HG03460 (cell line): ENCODE data around the gene IPCEF1.

Experiments
- ATAC-seq: cut with Tn5 transposase; IDR thresholded peaks from one replicate; pipeline ENCODE4 v1.9.1; 2021; ENCODE audit not compliant: unreplicated experiment

The IPCEF1 gene

DNA sequence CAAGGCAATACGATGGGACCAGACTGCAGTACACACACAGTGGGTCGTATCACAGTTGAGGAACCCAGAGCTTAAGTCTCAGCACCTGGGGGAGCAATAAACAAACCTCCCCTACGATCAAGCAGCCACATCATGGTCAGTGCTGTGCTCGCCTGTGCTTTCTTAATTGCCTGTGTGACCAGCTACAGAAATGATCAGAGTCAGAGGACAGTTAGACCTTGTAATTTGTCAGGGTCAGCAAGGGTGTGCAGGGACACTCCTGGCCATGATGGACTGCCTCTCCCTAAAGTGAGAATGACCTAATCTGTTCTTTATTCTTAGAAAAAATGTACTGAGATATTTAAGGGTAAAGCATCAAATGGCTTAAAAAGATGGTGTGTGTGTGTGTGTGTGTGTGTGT, 239.1 kb downstream of the IPCEF1 start:
- ATAC-seq = no peak

- ATAC-seq = no peak
These were observed 243.2 kb downstream of the IPCEF1 start for GRCh38 chr6:154113392-154113791.

DNA sequence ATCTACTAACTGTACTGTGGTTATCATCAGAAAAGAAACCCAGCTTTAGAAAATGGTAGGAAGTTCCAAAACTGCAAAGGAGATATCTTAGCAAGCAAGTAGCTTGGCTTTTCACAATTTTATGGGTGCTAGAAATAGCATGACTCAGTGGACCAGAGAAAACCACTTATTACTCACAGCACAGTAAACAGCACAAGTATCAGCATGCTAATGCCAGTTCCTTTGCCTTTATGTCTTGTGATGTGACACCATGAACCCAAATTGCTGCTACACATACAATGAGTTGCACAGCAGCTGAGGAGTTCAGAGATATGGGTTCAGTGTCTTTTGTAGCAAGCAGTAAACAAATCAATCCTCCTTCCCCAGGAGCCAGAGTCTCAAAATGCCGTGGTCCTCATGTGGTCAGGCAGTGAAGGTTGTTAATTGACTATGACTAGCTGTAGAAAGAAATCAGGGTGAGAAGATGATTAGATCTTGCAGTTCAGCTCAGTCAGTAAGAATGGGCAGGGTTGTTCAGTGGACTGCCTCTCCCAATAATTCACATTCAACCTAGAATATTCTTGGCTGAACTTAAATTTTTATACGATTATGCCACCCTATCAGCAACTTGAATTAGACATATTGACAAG, 244.3 kb downstream of the IPCEF1 start:
- ATAC-seq = no peak

GRCh38 chr6:154111025-154111424, 245.6 kb downstream of the IPCEF1 start:
- ATAC-seq = no peak

- ATAC-seq = no peak
These were observed 250.4 kb downstream of the IPCEF1 start for GRCh38 chr6:154106251-154106650.
